Heart left ventricle (tissue), 13 donors: ENCODE data around the gene CTAGE8.
"Not testable (repeated sequence)": the region's sequence is repeated elsewhere in the genome, so short reads cannot be mapped to it uniquely, and the experiment has no call there.

ENCODE experiments used
- POLR2A ChIP-seq, 2 donors: fragments of 450-650 bp; IDR thresholded peaks; one replicate each; pipeline ENCODE4 v1.6.1; 2017; ENCODE audit warnings: antibody characterized with exemption in 2 of 2, mild to moderate bottlenecking in 2 of 2, moderate library complexity in 2 of 2
- TF ChIP-seq, protein P1 (sequence below), 12 donors: fragments of 200-600 bp; sonication (generic) in 4 of 12; IDR thresholded peaks; one replicate each; pipeline versions ENCODE4 v1.5.0 to v1.8.0; 2018 to 2022; ENCODE audit warnings: antibody characterized with exemption in 12 of 12, mild to moderate bottlenecking in 5 of 12
- donor health status: ischemic (EF 13 %, LVEDD 7.1; RV severe dilation, severe dysfunction).
- donor health status: DM: no; HTN: yes; CAD: no.
- donor health status: DM: no; HTN: no; CAD: no.
- donor health status: ischemic (EF 25% LVEDD 6.9; RV normal size, moderate dysfunction).
- donor health status: ischemic (EF 25% LVEDD 5.7; RV mildly dilated, moderate dysfunction).
- donor health status: ischemic (EF 35%, LVEDD 5.7; RV mildly dilated, moderate dysfunction).
- donor health status: nonischemic (EF 11% LVEDD 7.7; RV severe dilation, severe dysfunction).
- donor health status: DM: yes; HTN: yes; CAD: no.
- donor health status: PGD.
- donor health status: ischemic (EF 29% LVEDD 5.4; RV normal size, mild dysfunction).
- donor health status: nonischemic (EF 23%, LVEDD 6.1; RV moderate dilation, normal function).

- not testable (repeated sequence) for TF ChIP-seq POLR2A (IDR thresholded peaks at IDR 0.05)
- TF ChIP-seq, protein P1, sequence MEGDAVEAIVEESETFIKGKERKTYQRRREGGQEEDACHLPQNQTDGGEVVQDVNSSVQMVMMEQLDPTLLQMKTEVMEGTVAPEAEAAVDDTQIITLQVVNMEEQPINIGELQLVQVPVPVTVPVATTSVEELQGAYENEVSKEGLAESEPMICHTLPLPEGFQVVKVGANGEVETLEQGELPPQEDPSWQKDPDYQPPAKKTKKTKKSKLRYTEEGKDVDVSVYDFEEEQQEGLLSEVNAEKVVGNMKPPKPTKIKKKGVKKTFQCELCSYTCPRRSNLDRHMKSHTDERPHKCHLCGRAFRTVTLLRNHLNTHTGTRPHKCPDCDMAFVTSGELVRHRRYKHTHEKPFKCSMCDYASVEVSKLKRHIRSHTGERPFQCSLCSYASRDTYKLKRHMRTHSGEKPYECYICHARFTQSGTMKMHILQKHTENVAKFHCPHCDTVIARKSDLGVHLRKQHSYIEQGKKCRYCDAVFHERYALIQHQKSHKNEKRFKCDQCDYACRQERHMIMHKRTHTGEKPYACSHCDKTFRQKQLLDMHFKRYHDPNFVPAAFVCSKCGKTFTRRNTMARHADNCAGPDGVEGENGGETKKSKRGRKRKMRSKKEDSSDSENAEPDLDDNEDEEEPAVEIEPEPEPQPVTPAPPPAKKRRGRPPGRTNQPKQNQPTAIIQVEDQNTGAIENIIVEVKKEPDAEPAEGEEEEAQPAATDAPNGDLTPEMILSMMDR (IDR thresholded peaks at IDR 0.05), result not testable (repeated sequence)
These were observed 23.7 kb downstream of the CTAGE8 start for GRCh38 chr7:144245372-144245771.
